ENCODE data around the gene SCYGR4.

DNA sequence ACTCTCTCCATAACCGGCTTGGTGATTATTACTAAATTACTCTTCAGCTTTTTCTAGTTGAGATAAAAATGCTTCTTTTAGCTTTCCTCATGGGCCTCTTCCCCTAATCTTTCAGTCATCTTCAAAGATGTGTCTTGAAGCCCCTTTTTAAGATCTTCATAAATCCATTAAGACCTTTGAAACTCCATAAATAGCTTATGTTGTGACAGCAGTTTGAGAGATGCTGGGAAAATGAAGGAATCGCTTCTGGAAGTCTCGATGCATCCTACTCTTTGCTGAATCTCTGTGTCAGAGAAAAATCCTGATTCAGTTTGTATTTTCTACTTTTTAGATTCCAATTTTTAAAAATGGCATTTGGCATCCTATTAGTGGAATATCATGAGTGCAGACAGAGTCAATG, 13.0 kb downstream of the SCYGR4 start:
- TF ChIP-seq FOXK2 (IDR thresholded peaks at IDR 0.05) = no peak
- TF ChIP-seq BHLHE40 (IDR thresholded peaks at IDR 0.05; ENCODE audit: borderline replicate concordance) = no peak
- no peak for TF ChIP-seq TARDBP (IDR thresholded peaks at IDR 0.05)
- TF ChIP-seq ZNF384 (IDR thresholded peaks at IDR 0.05) = no peak
- no peak for TF ChIP-seq FOXA1 (IDR thresholded peaks at IDR 0.05)
- TF ChIP-seq SP1 (IDR thresholded peaks at IDR 0.05) = no peak
- TF ChIP-seq HDGF (IDR thresholded peaks at IDR 0.05; ENCODE audit: borderline replicate concordance) = no peak
- no peak for TF ChIP-seq ELF4 (IDR thresholded peaks at IDR 0.05)
- TF ChIP-seq, protein P1, sequence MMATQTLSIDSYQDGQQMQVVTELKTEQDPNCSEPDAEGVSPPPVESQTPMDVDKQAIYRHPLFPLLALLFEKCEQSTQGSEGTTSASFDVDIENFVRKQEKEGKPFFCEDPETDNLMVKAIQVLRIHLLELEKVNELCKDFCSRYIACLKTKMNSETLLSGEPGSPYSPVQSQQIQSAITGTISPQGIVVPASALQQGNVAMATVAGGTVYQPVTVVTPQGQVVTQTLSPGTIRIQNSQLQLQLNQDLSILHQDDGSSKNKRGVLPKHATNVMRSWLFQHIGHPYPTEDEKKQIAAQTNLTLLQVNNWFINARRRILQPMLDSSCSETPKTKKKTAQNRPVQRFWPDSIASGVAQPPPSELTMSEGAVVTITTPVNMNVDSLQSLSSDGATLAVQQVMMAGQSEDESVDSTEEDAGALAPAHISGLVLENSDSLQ (IDR thresholded peaks at IDR 0.05) = no peak
- TF ChIP-seq FOXM1 (IDR thresholded peaks at IDR 0.05; ENCODE audit: borderline replicate concordance) = no peak
- no peak for TF ChIP-seq NFRKB (IDR thresholded peaks at IDR 0.05)
- no peak for TF ChIP-seq ARNT (IDR thresholded peaks at IDR 0.05)
- TF ChIP-seq SUZ12 (IDR thresholded peaks at IDR 0.05) = no peak
- TF ChIP-seq LEF1 (IDR thresholded peaks at IDR 0.05; ENCODE audit: borderline replicate concordance) = no peak

All from HEK293T (cell line).